Renal pelvis (tissue), 4 donors: Measurements from ENCODE around the gene CREB3L4. TPM values are rescaled to one million over a fixed set of nuclear protein-coding genes. Genes with fewer than 3 reads are reported as not detected.
"Not testable (repeated sequence)": the region's sequence is repeated elsewhere in the genome, so short reads cannot be mapped to it uniquely, and the experiment has no call there.

Source experiments
- DNase-seq: peaks from one replicate; pipeline ENCODE4 v3.0.0-alpha.2; 2013
- polyA plus RNA-seq, 3 donors: library from polyadenylated mRNA; unstranded; fragments of 120-200 nt; gene quantifications; one replicate each; pipeline ENCODE4 v1.2.1, GENCODE V29; 2013; ENCODE audit not compliant: insufficient read length in 3 of 3

CREB3L4 gene
- polyA plus RNA-seq, 3 donors = 32.1 to 43.2 (median 42.6) TPM

DNA sequence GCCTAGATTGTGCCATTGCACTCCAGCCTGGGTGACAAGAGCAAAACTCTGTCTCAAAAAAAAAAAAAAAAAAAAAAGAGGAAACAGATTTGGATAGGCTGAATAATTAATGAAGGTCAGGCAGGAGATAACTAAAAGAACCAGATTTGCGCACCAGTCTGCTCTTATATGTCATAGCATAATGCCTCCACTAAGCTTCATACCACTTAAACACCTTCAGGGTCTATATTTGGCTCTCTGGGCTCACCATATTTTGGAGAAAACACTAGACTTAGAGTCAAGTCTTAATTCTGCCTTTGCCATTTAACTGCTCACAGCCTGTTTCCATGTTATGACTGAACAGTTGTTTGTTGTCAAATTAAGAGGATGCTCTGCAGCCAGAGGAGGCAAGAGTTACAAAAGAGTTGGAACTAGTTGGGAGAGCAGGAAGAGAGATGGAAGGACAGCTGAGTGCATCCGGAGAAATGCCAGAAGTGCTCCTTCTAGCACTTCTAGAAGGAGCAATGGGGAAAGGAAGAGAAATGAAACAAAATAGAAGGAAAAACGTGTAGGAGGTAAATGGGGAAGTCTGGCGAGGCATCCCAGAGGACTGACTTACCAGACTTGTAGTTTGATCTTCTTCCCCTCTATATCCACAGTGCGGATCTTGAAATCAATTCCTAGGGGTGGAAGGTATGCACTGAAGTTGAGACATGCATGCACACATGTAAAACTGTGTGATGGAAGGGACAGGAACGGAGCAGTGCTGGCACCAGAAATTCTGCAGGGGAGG is 16.6 kb downstream of the CREB3L4 start:
- DNase-seq = no peak

DNA sequence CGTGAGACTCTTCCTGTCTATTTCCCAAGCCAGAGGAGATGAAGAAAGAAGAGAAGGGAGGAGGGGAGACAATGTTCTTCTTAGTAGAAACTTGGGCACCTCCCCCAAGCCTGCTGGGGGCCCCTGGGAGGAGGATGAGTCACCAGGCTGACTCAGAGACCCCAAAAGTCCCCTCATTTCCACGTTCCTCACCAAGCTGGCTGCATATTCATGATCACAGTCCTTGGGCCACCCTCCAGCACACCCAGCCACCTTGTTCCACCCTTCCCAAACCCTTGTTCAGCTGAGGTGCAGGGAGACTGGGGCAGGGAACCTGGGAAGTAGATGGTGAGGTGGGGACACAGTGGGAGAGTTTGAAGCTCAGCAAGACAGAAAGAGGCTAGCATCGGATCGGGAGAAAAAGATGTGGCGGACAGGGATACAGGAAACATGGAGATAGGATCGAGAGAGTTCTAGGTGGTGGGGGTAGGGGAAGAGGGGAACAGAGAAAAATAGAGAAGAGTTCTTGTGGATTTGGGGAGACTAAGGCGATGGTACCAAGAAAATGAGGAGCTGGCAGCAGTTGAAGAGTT is 17.7 kb downstream of the CREB3L4 start:
- no peak for DNase-seq

DNA sequence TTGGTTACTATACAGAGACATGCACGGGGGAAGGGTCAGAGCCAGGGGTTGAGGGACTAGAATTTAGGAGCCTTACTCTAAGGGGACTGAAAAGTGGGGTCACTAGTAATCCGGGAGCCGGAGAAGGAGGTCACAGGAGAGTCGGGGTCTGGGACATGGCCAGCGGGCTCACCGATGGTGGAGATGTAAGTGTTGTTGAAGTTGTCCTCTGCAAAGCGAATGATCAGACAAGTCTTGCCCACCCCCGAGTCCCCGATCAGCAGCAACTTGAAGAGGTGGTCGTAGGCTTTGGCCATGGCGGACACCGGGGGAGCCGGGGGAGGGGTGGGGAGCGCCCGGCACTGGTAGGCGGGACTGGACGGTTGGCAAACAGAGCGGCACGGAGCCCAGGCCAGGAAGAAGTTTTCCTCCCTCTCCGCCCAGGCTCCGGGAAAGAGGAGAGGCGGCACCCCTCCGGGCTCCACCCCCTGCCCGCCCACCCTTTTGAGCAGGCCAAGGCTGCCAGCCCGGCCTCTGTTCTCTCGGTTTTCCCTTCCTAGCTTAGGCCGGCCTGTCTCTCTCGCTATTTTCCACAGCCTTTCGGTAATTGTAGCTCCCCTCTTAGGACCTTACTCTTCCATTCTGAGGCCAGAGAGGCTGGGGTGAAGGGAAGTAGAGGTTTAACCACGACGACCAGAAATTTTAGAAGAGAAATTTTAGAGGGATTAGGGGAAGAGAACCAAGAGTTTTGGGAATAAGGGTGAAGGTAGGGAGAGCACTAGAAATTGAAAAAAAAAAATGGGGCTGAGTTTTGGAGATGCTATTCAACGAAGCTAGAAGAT is 18.4 kb downstream of the CREB3L4 start, which contains the start of gene RAB13:
TSS of gene RAB13 (minus strand) at position 399 of the 821 bp plus-strand sequence. CDS start at position 296, 103 bp downstream.
- DNase-seq = peak; percentile 89

DNA sequence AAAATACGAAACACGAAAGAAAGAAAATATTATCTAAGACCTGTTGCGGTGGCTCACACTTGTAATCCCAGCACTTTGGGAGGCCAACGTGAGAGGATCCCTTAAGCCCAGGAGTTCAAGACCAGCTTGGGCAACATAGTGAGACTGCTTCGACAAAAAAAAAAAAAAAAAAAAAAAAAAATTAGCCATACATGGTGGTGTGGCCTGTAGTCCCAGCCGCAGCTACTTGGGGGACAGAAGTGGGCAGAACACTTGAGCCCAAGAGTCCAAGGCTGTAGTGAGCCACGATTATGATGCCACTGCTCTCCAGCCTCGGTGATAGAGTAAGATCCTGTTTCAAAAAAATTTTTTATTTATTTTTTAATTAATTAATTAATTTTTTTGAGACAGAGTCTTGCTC is 19.9 kb downstream of the CREB3L4 start:
- DNase-seq = no peak

GRCh38 chr1:153990468-153991150 is 22.9 kb downstream of the CREB3L4 start, which contains the start of gene RPS27:
TSS of gene RPS27 (plus strand) at chr1:153990762. CDS start at chr1:153990797, 35 bp downstream.
- peak; percentile 99 for DNase-seq

DNA sequence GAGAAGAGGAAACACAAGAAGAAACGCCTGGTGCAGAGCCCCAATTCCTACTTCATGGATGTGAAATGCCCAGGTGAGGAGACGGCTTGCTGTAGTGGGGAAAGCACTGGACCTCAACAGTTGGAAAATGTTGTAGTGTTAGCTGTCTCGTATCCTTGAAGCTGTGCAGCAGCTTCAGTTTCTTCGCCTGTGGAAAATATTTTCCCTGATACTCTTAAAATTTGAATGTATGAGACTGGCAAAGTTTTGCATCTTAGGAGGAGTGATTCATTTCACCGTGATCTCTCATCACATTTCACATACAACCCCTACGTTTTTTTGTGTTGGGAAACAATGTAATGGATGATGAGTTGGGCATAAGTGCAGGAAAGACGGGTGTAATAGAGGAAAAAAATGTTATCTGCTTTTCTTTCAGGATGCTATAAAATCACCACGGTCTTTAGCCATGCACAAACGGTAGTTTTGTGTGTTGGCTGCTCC is 23.5 kb downstream of the CREB3L4 start:
- no peak for DNase-seq

DNA sequence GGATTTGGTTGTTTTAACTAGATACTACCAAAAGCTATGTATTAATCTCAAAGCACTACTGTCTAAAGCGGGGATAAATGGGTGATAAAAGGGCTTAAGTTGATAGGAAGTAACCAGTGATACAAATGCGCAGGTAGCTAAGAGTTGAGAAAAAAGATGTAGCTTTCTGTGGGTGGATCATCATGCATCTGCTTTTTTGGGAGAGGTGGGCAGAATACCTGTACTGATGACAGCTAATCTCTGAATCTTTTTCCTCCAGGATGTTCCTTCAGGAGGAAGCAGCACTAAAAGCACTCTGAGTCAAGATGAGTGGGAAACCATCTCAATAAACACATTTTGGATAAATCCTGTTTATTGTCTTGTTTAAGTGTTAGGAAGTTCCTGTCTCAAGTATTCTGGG is 24.1 kb downstream of the CREB3L4 start:
- no peak for DNase-seq

GRCh38 chr1:153995202-153995601 is 27.5 kb downstream of the CREB3L4 start:
- no peak for DNase-seq

DNA sequence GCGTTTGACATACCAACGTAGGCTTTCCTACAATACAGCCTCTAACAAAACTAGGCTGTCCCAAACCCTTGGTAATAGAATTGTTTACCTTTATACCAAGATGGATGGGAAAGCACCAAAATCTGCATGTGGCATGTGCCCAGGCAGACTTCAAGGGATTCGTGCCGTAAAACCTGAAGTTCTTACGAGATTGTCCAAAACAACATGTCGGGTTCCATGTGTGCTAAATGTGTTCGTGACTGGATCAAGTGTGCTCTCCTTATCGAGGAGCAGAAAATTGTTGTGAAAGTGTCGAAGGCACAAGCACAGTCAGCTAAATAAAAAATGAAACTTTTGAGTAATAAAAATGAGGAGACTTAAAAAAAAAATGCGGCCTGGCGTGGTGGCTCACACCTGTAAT is 27.9 kb downstream of the CREB3L4 start:
- no peak for DNase-seq

DNA sequence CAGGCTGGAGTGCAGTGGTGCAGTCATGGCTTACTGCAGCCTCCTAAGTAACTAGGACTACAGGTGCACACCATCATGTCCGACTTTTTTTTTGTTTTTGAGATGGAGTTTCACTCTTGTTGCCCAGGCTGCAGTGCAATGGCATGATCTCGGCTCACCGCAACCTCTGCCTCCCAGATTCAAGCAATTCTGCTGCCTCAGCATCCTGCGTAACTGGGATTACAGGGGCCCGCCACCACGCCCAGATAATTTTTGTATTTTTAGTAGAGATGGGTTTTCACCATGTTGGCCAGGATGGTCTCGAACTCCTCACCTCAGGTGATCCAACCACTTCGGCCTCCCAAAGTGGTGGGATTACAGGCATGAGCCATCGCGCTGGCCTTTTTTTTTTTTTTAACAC is 29.2 kb downstream of the CREB3L4 start:
- not testable (repeated sequence) for DNase-seq

DNA sequence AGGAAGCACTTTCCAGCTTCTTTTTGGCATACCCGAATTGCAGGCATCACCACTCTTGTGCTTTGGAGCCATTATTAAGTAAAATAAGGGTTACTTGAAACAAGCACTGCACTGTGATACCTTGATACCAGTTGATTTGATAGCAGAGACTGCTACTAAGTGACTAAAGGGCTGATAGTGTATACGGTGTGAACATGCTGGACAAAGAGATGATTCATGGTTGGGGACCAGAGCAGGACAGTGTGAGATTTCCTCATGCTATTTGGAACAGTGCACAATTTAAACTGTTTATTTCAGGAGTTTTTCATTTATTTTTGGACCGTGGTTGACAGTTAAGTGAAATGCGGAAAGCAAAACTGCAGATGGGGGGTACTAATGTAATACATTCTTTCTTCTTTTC is 32.7 kb downstream of the CREB3L4 start:
- no peak for DNase-seq

GRCh38 chr1:154006136-154006535 is 38.4 kb downstream of the CREB3L4 start:
- no peak for DNase-seq

DNA sequence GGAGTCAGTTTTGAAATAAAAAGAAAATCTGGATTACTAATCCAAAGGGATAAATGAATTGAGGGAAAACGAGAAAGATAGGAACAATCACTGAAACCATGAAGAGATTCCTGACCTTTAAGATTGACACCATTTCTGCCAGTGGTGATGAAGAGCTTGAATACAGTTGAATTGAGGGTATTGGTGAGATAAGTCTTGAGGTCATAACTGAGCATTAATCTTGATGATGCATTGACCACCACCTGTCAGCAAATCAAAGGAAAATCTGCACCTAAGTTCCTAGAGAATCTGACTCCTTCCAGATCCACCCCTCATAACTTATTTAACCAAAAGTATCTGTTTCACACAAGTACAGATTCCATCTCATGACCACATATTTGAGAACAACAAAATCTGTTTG is 44.4 kb downstream of the CREB3L4 start:
- DNase-seq = no peak

DNA sequence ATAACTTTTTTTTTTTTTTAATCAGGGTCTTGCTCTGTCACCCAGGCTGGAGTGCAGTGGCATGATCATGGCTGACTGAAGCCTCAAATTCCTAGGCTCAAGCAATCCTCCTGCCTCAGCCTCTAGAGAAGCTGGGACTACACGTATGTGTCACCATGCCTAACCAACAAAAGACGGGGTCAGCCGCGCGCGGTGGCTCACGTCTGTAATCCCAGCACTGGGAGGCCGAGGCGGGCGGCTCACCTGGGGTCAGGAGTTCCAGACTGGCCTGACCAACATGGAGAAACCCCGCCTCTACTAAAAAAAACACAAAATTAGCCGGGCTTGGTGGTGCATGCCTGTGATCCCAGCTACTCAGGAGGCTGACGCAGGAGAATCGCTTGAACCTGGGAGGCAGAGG is 44.8 kb downstream of the CREB3L4 start:
- not testable (repeated sequence) for DNase-seq

GRCh38 chr1:154014154-154014907 is 46.6 kb downstream of the CREB3L4 start:
- DNase-seq = no peak

GRCh38 chr1:154019269-154019668 is 51.6 kb downstream of the CREB3L4 start:
- DNase-seq = no peak

- DNase-seq = no peak
These were observed 52.2 kb downstream of the CREB3L4 start for GRCh38 chr1:154019940-154020339.
